ENCODE measurements around the gene TRAPPC3.

Gene TRAPPC3

GRCh38 chr1:36087233-36088123 lies 61.8 kb downstream of the TRAPPC3 start:
- DNase-seq (ENCODE audit: low read depth in 4 of 4, low spot score in 1 of 4) = no peak

Data from stimulated activated CD4-positive, alpha-beta T cell treated with anti-CD3 and anti-CD28 coated beads, Interleukin-1b, Interleukin-23, amount 100 ng/mL, for 24 hours (primary cell).